GM21526 (cell line): ENCODE data around the gene PACS2.

Experiments used
- ATAC-seq: cut with Tn5 transposase; IDR thresholded peaks from one replicate; pipeline ENCODE4 v1.9.1; 2021; ENCODE audit warnings: moderate library complexity; ENCODE audit not compliant: unreplicated experiment, low FRiP score

The PACS2 gene

DNA sequence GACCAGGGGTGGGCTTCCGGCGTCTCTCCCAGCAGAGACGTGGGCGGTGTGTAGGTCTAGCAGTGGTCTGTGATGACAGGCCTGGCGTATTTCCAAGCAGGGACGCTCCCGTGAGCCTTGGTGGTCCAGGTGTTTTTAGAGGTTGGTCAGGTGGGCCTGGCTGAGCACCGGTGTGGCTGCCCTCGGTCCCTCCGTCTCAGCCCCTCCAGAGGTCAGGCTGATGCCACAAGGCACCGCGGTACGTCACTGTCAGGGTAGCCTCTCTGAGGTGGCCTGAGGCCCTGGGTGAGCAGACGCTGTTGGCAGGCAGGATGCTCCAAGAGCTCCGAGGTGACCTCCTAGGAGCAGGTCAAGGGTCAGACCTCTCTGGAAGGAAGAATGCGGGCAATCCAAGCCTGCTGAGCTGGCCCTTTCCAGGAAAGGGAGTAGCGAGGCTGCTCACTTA, 118.6 kb downstream of the PACS2 start:
- no peak for ATAC-seq

DNA sequence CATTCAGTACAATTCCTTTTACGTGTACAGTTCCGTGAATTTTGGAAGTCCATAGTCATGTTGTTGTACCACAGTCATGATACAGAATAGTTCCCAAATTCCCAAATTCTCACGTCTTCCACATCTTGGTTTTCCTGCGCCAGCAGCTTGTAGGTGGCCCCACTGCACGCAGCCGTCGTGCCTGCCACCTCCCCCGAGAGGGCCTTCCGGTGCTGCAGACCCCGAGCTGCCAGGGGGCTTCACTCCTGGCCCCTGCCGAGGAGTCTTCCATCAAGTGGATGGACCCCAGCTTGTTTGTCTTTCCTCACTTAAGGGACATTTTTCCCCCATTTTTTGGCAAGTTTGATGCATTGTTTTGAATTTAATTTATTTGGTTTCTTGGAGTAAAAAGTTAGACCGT, 121.9 kb downstream of the PACS2 start:
- no peak for ATAC-seq

DNA sequence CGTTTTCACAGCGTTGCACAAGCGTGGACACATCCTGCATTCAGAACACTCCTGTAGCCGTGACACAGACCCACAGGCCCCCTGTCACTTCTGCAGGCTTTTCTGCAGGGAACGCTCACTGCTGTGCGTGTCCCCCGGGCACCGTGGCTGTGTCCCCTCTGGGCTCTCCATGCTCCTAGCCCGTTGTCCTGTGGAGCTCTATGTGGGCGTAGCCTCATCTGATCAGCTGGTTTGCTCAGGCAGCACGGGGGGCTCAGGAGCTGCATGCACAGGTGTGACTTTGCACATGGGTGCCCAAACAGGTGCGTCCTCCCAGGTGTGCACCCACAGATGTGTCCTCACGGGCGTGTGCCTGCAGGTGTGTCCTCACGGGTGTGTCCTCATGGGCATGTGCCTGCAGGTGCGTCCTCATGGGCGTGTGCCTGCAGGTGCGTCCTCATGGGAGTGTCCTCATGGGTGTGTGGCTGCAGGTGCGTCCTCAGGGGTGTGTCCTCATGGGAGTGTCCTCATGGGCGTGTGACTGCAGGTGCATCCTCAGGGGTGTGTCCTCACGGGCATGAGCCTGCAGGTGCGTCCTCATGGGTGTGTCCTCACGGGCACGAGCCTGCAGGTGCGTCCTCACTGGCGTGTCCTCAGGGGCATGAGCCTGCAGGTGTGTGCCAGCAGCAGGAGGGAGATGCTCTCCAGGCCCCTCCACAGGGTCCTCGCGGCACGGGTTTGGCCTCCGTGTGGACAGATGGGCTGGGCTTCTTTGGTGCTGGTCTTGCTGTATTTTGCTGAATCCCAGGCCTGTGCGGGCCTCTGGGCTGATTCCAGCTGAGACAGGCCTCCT, 122.6 kb downstream of the PACS2 start:
- no peak for ATAC-seq

DNA sequence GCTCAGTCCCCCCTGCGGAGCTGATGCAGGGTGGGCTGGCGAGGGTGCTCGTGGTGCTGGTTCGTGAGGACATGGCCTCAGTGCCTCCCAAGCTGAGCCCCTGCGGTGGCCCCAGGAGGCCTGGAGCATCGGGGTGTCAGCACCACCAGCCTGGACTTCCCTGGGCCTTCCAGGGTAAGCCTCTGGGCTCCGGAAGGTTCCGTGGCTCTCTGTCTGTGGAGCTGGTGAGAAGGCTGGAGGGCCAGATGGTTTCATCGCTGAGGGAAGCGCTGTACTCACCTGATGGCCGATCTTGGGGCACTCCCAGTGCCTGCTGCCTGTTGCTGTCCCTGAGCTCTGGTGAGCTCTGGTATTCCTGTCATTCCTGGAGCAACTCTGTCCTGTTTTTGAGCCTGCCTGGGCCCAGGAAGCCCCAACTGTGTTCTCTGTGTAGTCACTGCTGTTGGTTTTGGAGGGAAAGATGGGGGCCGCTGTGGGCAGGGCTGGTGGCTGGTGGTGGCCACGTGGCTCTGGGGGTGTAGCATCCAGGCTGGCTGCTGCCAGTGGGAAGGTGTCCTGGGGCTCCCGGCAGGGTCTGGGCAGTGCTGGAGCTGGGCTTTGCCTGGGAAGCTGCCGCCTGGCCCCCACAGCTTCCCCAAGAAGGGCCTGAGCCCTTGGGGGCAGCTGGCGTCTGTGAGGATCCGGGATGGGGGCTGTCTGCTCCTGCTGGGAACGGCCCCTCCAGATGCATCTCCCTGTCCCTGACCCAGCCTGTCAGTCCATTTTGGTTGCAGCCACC, 123.4 kb downstream of the PACS2 start:
- ATAC-seq: no peak

- no peak for ATAC-seq
Observed at GRCh38 chr14:105439179-105439578, 124.6 kb downstream of the PACS2 start.

GRCh38 chr14:105439710-105440553, 125.4 kb downstream of the PACS2 start:
- no peak for ATAC-seq

- no peak for ATAC-seq
Observed at GRCh38 chr14:105440554-105440900, 126.0 kb downstream of the PACS2 start.

- no peak for ATAC-seq
Observed at GRCh38 chr14:105440992-105441391, 126.4 kb downstream of the PACS2 start.

GRCh38 chr14:105442125-105442524, 127.6 kb downstream of the PACS2 start:
- ATAC-seq: no peak

DNA sequence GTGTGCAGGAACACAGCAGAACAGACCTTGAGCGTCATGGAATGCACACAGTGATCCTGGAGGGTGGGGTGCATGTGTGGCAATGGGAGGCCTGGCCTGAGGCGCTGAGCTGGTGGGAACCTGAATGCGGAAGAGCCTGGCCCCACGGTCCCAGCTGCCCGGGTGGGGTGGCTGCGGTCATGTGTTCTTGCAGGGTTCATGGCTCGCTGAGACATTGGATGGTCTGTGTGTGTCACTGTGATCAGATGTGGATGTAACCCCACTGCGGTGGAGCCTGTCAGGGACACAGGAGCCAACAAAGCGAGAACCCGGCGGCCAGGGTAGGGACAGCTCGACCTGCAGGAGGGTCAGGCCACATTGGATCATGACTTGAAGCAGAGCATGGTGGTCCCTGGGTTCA, 128.3 kb downstream of the PACS2 start:
- no peak for ATAC-seq

DNA sequence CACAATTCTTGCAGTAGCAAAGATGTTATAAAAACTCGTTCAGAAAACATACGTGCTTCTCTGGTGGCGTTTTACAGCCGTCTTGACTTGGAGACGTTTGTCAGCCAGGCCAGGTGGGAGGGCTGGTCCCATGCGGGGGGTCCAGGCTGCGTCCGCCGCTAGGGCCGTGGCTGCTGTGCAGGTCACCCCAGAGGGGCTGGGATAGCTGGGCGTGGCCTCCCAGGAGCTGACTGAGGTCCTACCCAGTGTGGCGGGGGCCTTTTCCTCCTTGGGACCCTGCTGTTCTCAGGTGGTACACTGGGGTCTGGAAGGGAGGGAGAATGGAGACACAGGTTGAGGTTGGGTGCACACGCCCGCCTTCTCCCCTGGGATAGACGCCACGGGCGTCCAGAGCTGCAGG, 130.3 kb downstream of the PACS2 start:
- no peak for ATAC-seq

DNA sequence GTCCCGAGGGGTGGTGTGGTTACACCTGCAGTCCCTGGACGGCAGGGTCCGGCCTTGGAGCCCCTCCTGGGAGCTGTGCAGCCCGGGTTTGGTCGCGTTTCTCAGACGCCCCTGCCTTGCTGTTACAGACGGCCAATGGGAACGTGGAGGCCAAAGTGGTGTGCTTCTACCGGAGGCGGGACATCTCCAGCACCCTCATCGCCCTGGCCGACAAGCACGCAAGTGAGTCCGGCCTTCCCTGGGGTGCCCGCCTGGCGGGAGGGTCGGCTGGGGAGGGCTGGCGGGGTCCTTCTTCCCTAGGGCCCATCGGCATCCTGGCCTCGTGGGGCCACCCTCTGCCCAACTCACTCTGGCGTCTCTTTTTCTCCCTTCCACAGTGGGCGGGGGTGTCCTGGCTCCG, 130.7 kb downstream of the PACS2 start:
- no peak for ATAC-seq

- ATAC-seq: no peak
Observed at GRCh38 chr14:105445901-105446845, 131.6 kb downstream of the PACS2 start.

GRCh38 chr14:105446971-105447370, 132.4 kb downstream of the PACS2 start:
- no peak for ATAC-seq
